Measurements from ENCODE around the gene PDGFD.

The PDGFD gene

DNA sequence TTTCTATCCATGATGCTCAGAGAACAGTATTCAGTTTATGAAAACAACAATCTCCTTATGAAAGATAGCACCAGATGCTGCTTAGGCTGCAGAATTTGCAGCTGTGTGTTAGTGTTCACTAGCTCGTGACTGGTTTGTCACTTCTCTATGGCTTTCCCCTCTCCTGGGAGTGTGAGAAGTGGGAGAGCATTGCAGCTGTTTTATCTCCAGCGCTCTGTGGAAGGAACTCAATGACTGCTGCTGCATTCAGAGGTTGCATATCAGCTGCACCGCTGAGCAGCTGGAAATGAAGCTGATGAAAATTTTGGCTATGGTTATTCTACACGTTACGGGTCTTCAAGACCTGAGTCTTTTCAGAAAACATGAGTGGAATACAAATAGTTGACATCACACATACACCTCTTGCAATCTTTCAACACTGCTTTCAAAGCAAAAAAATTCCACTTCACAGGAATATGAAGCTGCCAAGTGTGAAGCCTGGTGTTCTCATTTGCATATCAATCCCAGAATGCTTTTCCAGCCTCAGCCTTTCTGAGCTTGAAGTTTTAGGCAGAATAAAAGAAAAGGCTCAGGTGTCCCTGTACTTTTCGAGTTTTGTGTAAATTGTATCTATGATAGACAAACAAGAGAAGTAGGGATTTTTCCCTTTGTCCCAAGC lies 276.8 kb downstream of the PDGFD start:
- no peak for DNase-seq (ENCODE audit: low read depth)

DNA sequence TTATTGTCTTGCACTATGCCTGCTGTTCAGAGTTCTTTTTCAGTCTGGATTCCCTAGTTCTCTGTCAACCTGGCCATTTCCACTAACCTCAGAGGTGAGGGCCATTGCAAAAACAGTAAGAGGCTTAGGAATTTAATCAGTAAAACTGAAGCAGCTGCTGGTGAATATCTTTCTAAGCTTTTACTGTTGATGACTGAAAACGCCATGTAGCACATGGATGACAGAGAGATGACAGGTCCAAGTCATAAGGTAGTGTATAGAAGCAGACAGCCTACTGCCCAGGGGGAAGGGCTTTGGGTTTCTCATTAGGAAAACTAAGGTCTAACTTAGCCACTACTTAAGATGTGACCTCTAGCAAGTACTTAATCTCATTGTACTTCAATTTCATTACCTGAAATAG lies 280.1 kb downstream of the PDGFD start:
- no peak for DNase-seq (ENCODE audit: low read depth)

DNA sequence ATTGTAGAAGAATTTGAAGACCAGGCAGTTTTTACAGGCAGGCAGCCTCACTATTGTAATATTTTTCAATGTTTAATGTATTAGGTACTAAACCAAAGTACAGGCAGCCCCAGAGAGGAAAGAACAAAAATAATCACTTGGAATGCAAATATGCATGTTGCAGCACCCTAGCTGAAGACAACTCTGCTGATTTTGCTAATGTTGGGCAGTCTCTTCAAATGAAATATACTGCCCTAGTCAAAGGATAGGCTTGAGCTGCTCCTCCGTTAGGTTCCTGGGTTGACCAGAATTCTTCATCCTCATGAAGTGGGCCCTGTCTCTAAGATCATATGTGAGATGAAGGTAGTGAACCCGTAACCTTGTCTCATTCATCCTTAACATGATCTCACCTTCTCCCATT lies 280.7 kb downstream of the PDGFD start:
- no peak for DNase-seq (ENCODE audit: low read depth)

DNA sequence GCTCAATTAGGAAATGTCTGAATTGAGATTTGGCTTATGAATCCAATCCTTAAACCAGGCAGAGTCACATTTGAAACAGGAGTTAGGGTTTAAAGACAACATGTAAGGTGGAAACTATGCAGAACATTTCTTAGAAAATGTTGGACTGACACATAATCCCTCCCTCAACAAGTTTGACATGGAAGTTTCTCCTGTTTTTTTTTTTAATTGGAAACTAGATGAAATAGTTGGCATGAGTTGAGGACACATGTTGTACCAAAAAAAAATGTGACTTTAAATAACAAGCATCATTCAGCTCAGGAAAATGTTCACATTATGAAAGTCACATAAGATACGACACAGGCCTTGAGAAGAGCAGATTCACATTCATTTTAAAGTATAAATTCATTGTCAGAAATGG lies 282.4 kb downstream of the PDGFD start:
- no peak for DNase-seq (ENCODE audit: low read depth)

DNA sequence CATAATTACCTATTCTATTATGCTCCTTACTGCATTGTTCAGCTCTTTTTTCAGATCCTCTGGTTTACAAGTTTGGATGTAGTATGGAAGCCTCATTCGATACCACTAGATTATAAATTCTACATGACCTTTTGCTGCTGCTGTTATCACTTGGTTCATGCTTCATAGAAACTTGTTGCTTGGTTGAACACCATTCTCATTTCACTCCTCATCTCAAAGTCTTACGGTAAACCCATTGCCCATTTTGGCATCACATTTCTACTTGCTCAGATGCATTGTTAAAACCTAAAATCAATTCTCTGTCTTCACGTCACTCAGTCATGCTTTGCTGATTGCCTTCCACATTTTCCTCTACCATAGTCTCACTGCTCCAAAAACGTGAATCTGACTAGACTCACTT lies 283.0 kb downstream of the PDGFD start:
- DNase-seq (ENCODE audit: low read depth): no peak

DNA sequence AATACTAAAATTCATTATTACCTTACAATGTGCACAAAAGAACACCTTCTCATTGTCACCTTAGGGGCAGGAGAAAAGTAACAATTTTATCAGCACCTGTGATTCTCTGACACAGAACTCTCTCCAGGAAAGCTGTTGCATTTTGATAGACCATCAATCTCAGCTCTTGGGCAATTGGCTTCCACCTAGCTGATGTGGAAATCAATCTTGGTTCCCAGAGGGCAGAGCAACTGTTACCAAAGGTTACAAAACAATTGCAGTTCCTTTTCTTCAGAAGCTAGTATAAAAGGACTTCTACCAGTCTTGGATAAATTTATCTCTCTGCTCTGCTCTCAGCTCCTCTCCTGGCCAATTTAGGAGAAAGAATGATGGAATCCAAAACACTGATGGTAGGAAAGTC lies 285.3 kb downstream of the PDGFD start:
- no peak for DNase-seq (ENCODE audit: low read depth)

DNA sequence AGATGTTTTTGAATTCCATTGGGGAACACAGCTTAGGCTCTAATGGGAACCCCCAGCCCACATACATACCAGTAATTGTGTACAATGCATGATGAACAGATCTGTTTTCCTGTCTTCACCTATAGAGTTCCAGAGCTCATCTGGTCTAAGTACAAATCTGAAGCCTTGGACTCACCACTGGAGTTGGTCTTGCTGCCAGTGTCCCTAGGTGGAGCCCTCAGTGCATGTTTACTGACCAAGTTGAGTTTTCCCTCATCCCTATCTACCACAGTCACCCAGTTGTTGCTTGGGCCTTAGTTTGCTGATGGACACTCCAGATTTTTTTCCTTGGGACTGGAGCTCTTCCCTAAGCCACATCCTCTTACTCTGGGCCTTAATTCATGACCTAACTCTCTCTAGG lies 286.7 kb downstream of the PDGFD start:
- DNase-seq (ENCODE audit: low read depth): no peak

DNA sequence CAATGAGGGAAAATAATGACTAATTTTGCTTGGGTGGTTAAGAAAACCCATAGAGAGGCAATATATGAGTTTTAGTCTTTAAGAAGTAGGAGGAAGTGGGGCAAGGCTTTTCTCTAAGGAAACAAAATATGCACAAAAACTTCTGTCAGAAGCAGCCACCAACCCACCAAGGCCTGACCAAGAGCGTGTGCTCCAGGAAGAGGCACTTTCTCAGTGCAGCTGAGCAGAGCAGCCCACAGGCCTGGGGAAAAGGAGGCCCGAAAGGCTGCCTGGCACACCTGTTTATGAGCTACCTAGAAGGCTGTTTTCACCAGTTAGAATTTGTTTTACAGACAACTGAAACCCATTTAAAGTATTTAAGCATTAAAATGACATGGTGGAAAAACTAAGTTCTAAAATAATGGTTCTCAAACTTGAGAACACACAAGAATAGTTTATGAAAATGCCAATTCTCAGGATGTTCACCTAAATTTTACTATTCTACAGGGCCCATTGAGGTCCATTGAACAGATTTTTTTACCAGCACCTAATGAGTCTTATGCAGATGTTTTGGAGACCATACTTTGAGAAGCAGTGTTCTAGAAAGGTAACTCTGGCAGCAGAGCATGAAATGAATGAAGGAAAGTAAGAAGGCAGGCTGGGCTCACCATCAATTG lies 288.0 kb downstream of the PDGFD start:
- DNase-seq (ENCODE audit: low read depth): no peak

DNA sequence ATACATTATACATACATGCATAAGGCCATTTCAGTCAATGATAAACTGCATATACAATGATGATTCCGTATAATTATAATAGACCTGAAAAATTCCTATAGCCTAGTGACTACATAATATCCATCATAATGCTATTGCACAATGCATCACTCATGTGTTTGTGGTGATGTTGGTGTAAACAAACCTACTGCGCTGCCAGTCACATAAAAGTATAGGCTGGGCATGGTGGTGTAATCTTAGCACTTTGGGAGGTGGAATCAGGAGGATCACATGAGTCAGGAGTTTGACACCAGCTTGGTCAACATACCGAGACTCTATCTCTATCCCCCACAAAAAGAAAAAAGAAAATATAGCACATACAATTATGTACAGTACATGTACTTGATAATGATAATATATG lies 291.2 kb downstream of the PDGFD start:
- no peak for DNase-seq (ENCODE audit: low read depth)

DNA sequence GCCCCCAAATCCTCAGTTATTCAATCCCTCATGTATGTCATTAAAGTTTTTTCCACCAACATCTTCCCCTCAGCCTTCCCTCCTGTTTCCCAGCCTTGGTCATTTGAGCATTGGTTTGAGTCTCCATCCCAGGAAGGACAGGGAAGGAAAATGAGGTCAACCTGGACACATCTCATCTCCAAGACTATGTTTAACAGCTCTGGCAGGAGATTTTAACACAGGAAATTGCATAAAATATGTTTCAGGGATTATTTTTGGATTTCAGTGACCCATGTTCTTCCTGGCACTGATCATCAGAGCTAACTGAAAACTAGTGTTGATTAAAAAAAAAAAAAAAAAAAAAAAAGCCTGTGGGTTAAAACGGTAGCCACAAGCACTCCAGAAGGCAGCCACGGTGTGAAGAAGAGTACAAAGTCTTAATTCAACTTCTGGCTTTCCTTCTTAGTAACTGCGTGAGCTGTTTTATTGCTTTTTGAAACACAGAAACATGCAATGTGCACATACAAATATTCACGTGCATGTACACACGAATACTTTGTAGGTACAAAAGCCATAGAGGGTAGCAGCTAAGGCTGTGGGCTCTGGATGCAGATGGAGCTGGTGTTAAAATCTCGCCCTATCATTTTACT lies 291.9 kb downstream of the PDGFD start:
- no peak for DNase-seq (ENCODE audit: low read depth)

DNA sequence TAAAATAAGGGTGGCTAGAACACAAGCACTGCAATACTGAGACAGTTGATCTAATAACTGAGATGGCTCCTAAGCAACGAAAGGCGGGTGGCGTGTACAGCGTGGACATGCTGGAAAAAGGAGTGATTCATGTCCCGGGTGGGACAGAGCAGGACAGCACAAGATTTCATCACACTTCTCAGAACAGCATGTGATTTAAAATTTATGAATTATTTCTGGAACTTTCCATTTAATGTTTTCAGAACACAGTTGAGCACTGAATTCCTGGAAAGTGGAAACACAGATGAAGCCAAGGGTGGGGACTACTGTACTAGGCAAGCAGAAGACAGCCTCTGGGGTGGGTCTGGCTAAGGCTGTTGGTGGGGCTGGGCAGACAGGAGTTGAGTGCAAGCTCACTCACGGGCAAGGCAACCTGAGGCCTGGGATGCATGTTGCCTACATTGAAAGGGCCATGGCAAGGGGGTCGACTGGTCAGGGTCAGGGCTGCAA lies 293.1 kb downstream of the PDGFD start:
- DNase-seq (ENCODE audit: low read depth): no peak

DNA sequence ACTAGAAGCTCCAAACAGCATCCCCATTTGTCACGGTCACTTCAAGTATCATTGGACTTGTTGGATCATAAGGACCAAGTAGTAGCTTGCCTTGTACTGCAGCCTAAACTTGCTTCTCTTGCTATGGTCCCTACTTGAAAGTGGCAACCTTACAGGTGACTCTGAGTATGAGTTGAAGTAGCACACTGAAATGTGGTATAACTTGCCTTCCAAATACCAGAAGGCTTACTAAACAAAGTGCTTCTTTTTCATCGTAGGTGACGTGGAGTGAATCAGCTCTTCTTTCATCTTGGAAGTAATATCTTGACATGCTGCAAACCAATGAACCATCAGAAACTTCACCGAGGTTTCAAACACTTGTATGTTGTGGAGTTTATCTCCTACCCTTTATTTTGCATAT lies 296.5 kb downstream of the PDGFD start:
- no peak for DNase-seq (ENCODE audit: low read depth)

DNA sequence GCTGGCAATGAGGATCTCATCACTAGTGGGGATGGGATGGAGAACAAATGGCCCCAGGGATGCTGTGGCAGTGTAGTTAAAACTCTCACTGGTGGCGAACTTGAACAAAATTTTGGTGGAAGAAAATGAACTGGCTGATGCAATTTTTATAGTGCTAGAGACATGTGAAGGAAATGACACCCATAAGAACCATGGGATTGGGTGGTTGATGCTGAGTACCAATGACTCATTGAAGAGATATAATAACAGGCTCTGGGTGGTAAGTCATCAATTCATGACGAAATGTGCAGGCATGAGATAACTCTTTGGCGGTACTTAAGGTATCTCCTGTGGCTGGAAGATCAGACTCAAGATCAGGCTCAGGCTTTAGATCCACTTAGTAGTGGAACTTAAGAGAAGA lies 300.4 kb downstream of the PDGFD start:
- no peak for DNase-seq (ENCODE audit: low read depth)

DNA sequence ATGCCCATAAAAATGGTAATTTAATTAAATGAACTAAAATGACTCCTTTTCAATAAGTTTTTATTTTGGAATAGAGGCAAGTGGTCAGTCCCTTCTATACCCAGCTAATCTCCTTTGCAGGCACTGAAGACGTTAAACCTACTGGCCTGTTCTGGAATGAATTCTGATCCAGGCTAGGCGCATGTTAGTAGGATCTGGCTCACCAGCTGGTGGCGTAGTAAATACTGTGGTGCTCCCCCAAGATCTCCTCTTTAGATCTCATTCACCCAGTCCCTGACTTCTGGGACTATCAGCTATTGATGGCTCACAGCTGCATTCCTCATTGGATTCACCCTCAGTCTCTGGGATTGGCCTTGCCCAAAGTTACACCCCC lies 301.2 kb downstream of the PDGFD start:
- no peak for DNase-seq (ENCODE audit: low read depth)

DNA sequence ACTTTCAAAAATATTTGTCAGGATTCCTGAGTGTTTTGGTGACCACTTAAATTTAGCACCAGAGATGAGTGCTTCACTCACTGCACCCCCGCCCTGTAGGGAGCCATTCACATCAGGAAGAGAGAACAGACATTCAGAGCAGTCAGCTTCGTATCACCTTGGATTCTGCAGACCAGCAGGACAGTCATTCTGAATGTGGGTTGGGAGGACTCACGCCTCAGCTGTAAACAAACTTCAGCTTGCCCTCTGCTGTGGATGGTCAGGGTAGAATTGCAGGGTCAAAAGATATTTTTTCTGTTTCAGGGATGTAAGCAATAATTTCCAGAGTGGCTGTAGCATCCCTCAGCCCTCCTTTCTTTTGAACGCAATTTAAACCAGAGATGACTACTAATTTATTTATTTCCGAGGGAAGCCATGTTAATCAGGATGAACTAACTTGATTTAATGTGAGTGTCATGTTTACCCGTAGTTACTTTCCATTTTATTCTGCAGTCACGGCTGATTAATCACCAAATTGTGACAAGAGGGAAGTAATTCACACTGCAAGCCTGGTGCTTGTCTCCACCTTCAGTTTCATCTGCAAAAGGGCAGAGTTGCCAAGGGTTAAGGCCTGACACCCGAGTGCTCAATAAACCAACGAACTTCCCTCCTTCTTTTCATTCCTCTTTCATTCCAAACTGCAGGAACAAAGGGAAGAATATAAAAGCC lies 301.7 kb downstream of the PDGFD start:
- no peak for DNase-seq (ENCODE audit: low read depth)
